Embryonic facial prominence (tissue), 1 donor: ENCODE measurements around the gene FNBP1.

Experiments
- DNase-seq: peaks from one replicate; pipeline ENCODE4 v3.0.0-alpha.2; 2016; ENCODE audit errors: extremely low spot score

FNBP1 gene

GRCh38 chr9:129889941-129890717 is 152.9 kb downstream of the FNBP1 start:
- DNase-seq = no peak

- DNase-seq = no peak
These were observed 153.7 kb downstream of the FNBP1 start for GRCh38 chr9:129889122-129889940.

- DNase-seq = no peak
These were observed 154.5 kb downstream of the FNBP1 start for GRCh38 chr9:129888293-129889121.

GRCh38 chr9:129887334-129888292 is 155.4 kb downstream of the FNBP1 start:
- DNase-seq = no peak

- no peak for DNase-seq
These were observed 156.5 kb downstream of the FNBP1 start for GRCh38 chr9:129886226-129887174.

GRCh38 chr9:129885670-129886106 is 157.3 kb downstream of the FNBP1 start:
- DNase-seq = peak; percentile 60

- DNase-seq = no peak
These were observed 157.8 kb downstream of the FNBP1 start for GRCh38 chr9:129885018-129885669.

- peak; percentile 54 for DNase-seq
These were observed 158.6 kb downstream of the FNBP1 start for GRCh38 chr9:129884220-129885017.

- DNase-seq = no peak
These were observed 161.3 kb downstream of the FNBP1 start for GRCh38 chr9:129881547-129882324.

GRCh38 chr9:129880654-129881546 is 162.1 kb downstream of the FNBP1 start:
- no peak for DNase-seq

GRCh38 chr9:129879991-129880653 is 162.9 kb downstream of the FNBP1 start:
- DNase-seq = no peak

GRCh38 chr9:129879103-129879699 is 163.8 kb downstream of the FNBP1 start:
- DNase-seq = no peak

GRCh38 chr9:129878291-129878690 is 164.7 kb downstream of the FNBP1 start:
- no peak for DNase-seq

GRCh38 chr9:129876815-129877214 is 166.2 kb downstream of the FNBP1 start:
- DNase-seq = no peak

GRCh38 chr9:129875687-129876395 is 167.1 kb downstream of the FNBP1 start:
- DNase-seq = no peak
